ENCODE data around the gene CAMTA1. TPM values are rescaled to one million over a fixed set of nuclear protein-coding genes. Genes with fewer than 3 reads are reported as not detected.

The CAMTA1 gene
- total RNA-seq, 1 experiment from 2014 or later = 60.0 TPM

- POLR2A ChIA-PET = no interaction called here
- intact Hi-C loops (cut with micrococcal nuclease; ENCODE audit: unreplicated experiment) = no loop called here
- H3K27ac Mint-ChIP-seq (ENCODE audit: unreplicated experiment) = no peak overlapping the region
- Histone ChIP-seq H3K36me3 (ENCODE audit: control insufficient read depth, insufficient read depth, low read length) (no peaks in the 10 kb centered on the region), H3K27me3 (replicated peaks; ENCODE audit: control insufficient read depth, insufficient read depth, low read length) (no peaks in the 10 kb centered on the region), H3K4me1 (no peaks in the 10 kb centered on the region), H3K4me3 (ENCODE audit: low read depth, low read length) (no peak overlapping the region), H3K9me3 (no peaks in the 10 kb centered on the region)
- BruUV-seq (replicated peaks) = no TSS peak
- no peak for TF ChIP-seq CTCF (IDR thresholded peaks at IDR 0.05; ENCODE audit: insufficient read depth in 1 of 2, low read depth in 1 of 2, low read length in 1 of 2, severe bottlenecking in 1 of 2, unreplicated experiment in 1 of 2)
- no peaks in the 10 kb centered on the region for H3K36me3 Mint-ChIP-seq (ENCODE audit: insufficient read depth, unreplicated experiment)
- CTCF ChIA-PET = no interaction called here
- H3K4me3 Mint-ChIP-seq (ENCODE audit: unreplicated experiment) = no peak overlapping the region
- H3K4me1 Mint-ChIP-seq (ENCODE audit: low read depth, unreplicated experiment) = no peaks in the 10 kb centered on the region
- no peaks in the 10 kb centered on the region for H3K9me3 Mint-ChIP-seq (ENCODE audit: unreplicated experiment)
- DNase-seq = no peak
- peaks cover 2% of the 10 kb centered on the region for H3K27me3 Mint-ChIP-seq (ENCODE audit: insufficient read depth, unreplicated experiment)
Measured at GRCh38 chr1:7568053-7568452, 782.8 kb downstream of the CAMTA1 start.

DNA sequence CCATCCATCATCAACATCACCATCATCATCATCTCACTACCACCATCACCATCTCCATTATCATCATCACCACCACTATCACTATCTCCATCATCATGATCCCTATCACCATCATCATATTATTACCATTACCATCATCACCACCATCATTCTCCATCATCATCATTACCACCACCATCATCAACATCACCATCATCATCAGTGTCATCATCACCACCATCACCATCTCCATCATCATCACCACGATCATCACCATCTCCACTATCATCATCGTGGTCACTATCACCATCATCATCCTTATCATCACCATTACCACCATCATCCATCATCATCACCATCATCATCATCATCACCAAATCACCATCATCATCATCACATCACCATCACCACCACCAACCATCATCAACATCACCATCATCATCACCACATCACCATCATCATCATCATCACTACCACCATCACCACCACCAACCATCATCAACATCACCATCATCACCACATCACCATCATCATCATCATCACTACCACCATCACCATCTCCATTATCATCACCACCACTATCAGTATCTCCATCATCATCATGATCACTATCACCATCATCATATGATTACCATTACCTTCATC lies 783.8 kb downstream of the CAMTA1 start:
- DNase-seq = no peak
- ChIA-PET POLR2A (no interaction called here), CTCF (no interaction called here)
- H3K9me3 Mint-ChIP-seq (ENCODE audit: unreplicated experiment) = no peaks in the 10 kb centered on the region
- H3K36me3 Mint-ChIP-seq (ENCODE audit: insufficient read depth, unreplicated experiment) = no peaks in the 10 kb centered on the region
- no peak overlapping the region for H3K27ac Mint-ChIP-seq (ENCODE audit: unreplicated experiment)
- Histone ChIP-seq H3K9me3 (no peaks in the 10 kb centered on the region), H3K36me3 (ENCODE audit: control insufficient read depth, insufficient read depth, low read length) (no peaks in the 10 kb centered on the region), H3K4me1 (no peaks in the 10 kb centered on the region), H3K4me3 (ENCODE audit: low read depth, low read length) (no peak overlapping the region), H3K27me3 (replicated peaks; ENCODE audit: control insufficient read depth, insufficient read depth, low read length) (no peaks in the 10 kb centered on the region)
- H3K4me3 Mint-ChIP-seq (ENCODE audit: unreplicated experiment) = no peak overlapping the region
- no TSS peak for BruUV-seq (replicated peaks)
- TF ChIP-seq CTCF (IDR thresholded peaks at IDR 0.05; ENCODE audit: insufficient read depth in 1 of 2, low read depth in 1 of 2, low read length in 1 of 2, severe bottlenecking in 1 of 2, unreplicated experiment in 1 of 2) = no peak
- no peaks in the 10 kb centered on the region for H3K4me1 Mint-ChIP-seq (ENCODE audit: low read depth, unreplicated experiment)
- intact Hi-C loops (cut with micrococcal nuclease; ENCODE audit: unreplicated experiment) = no loop called here
- no peaks in the 10 kb centered on the region for H3K27me3 Mint-ChIP-seq (ENCODE audit: insufficient read depth, unreplicated experiment)

DNA sequence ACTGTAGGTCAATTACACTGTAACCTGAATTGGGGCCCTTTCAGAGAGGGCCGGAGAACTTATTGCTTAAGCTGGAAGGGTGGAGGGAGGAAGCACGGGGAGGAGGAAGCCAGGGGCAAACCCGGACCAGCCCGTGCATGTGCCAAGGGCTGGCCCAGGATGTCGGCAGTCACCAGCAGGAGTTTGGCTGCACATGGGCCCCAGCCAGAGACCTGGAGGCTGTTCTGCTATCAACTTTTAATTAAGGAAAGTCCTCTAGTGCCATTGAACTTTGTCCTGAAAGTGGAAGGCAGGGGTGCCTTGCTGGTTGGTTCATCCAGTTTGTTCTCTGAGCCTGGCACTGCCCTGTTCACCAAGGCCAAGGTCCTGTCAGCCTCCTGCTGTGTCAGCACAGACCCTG lies 785.1 kb downstream of the CAMTA1 start:
- H3K4me1 Mint-ChIP-seq (ENCODE audit: low read depth, unreplicated experiment) = no peaks in the 10 kb centered on the region
- no peak for DNase-seq
- H3K9me3 ChIP-seq = no peaks in the 10 kb centered on the region
- H3K4me3 ChIP-seq (ENCODE audit: low read depth, low read length) = no peak overlapping the region
- H3K4me1 ChIP-seq = no peaks in the 10 kb centered on the region
- H3K4me3 Mint-ChIP-seq (ENCODE audit: unreplicated experiment) = no peak overlapping the region
- no peaks in the 10 kb centered on the region for H3K36me3 Mint-ChIP-seq (ENCODE audit: insufficient read depth, unreplicated experiment)
- ChIA-PET POLR2A (no interaction called here), CTCF (no interaction called here)
- no TSS peak for BruUV-seq (replicated peaks)
- no peak for TF ChIP-seq CTCF (IDR thresholded peaks at IDR 0.05; ENCODE audit: insufficient read depth in 1 of 2, low read depth in 1 of 2, low read length in 1 of 2, severe bottlenecking in 1 of 2, unreplicated experiment in 1 of 2)
- no peaks in the 10 kb centered on the region for H3K9me3 Mint-ChIP-seq (ENCODE audit: unreplicated experiment)
- no peak overlapping the region for H3K27ac Mint-ChIP-seq (ENCODE audit: unreplicated experiment)
- peaks cover 3% of the 10 kb centered on the region for H3K27me3 Mint-ChIP-seq (ENCODE audit: insufficient read depth, unreplicated experiment)
- H3K36me3 ChIP-seq (ENCODE audit: control insufficient read depth, insufficient read depth, low read length) = no peaks in the 10 kb centered on the region
- intact Hi-C loops (cut with micrococcal nuclease; ENCODE audit: unreplicated experiment) = no loop called here
- H3K27me3 ChIP-seq (replicated peaks; ENCODE audit: control insufficient read depth, insufficient read depth, low read length) = no peaks in the 10 kb centered on the region
